Testis (tissue), 3 donors: ENCODE measurements around the gene SPACA6. TPM values are rescaled to one million over a fixed set of nuclear protein-coding genes. Genes with fewer than 3 reads are reported as not detected.

Experiments
- DNase-seq: peaks from one replicate; pipeline ENCODE4 v3.0.0-alpha.2; 2019
- H3K27ac ChIP-seq, 2 donors: fragments of 200-600 bp; sonication (generic); one replicate each; pipeline ENCODE4 v1.5.1; 2019
- H3K27me3 ChIP-seq: fragments of 200-600 bp; sonication (generic); one replicate; pipeline ENCODE4 v1.5.1; 2019
- H3K36me3 ChIP-seq: fragments of 200-600 bp; sonication (generic); one replicate; pipeline ENCODE4 v1.5.1; 2017; ENCODE audit warnings: low read depth; ENCODE audit errors: missing control alignments
- H3K4me1 ChIP-seq: fragments of 200-600 bp; sonication (generic); one replicate; pipeline ENCODE4 v1.5.1; 2019
- H3K4me3 ChIP-seq, 2 donors: fragments of 200-600 bp; sonication (generic); one replicate each; pipeline ENCODE4 v1.5.1; 2017 to 2019
- H3K9me3 ChIP-seq: fragments of 200-600 bp; sonication (generic); one replicate; pipeline ENCODE4 v1.5.1; 2017
- CTCF ChIP-seq, 3 experiments: fragments of 450-650 bp in 2 of 3; fragments of 200-600 bp in 1 of 3; sonication (generic) in 1 of 3; IDR thresholded peaks; one replicate each; pipeline ENCODE4 v1.5.1; 2016 to 2019; ENCODE audit warnings: antibody characterized with exemption in 3 of 3, mild to moderate bottlenecking in 2 of 3, moderate library complexity in 1 of 3
- POLR2A ChIP-seq: fragments of 450-650 bp; IDR thresholded peaks from one replicate; pipeline ENCODE4 v1.6.1; 2017; ENCODE audit warnings: antibody characterized with exemption, mild to moderate bottlenecking, moderate library complexity
- WGBS, 2 donors: methylation state at CpG; one replicate each; pipeline ENCODE4 v1.1.5; 2018; 5-methylcytosine and 5-hydroxymethylcytosine counted together
- intact Hi-C: fragments of 100-400 bp; cut with DNase I; formaldehyde crosslinking; loops from one replicate; pipeline ENCODE4 v1.15.1; 2023; ENCODE audit warnings: low total_unique reads
- polyA plus RNA-seq: library from polyadenylated mRNA; stranded (reverse); fragments of 350-450 nt; fragmentation: Illumina TruSeq; extraction: RNeasy Lipid Tissue Mini Kit (QIAGEN cat#74804); gene quantifications from one replicate; pipeline ENCODE4 v1.2.3, GENCODE V29; 2014; ENCODE audit warnings: low read depth, low replicate concordance; ENCODE audit not compliant: insufficient read depth
- total RNA-seq, 2 donors: library from RNA; depleted of rRNA; stranded (reverse); fragments of >200 nt; gene quantifications; one replicate each; pipeline ENCODE4 v1.2.3, GENCODE V29; 2016

The SPACA6 gene
- total and polyA plus RNA-seq, 3 donors from 2014 or later = 19.8 to 106 (median 37.8) TPM

GRCh38 chr19:51652266-51652665 is 40.9 kb upstream of the SPACA6 start:
- Histone ChIP-seq H3K4me1 (peaks cover 3% of the 10 kb centered on the region), H3K27me3 (no peaks in the 10 kb centered on the region), H3K9me3 (no peaks in the 10 kb centered on the region), H3K4me3 (no peak overlapping the region), H3K36me3 (no peaks in the 10 kb centered on the region), H3K27ac (no peak overlapping the region)
- 74 to 84% methylated on average over 4 of the region's 4 CpGs for WGBS, 2 donors
- no peak for TF ChIP-seq CTCF (IDR thresholded peaks at IDR 0.05)
- TF ChIP-seq POLR2A = no peak
- intact Hi-C loops = no loop called here
- no peak for DNase-seq

GRCh38 chr19:51653162-51653561 is 40.0 kb upstream of the SPACA6 start:
- H3K4me1 ChIP-seq = peaks cover 3% of the 10 kb centered on the region
- no peak overlapping the region for H3K27ac ChIP-seq
- no peaks in the 10 kb centered on the region for H3K36me3 ChIP-seq
- no peaks in the 10 kb centered on the region for H3K27me3 ChIP-seq
- no peaks in the 10 kb centered on the region for H3K9me3 ChIP-seq
- WGBS, 2 donors = 55 to 60% methylated on average over 2 of the region's 2 CpGs
- TF ChIP-seq CTCF (IDR thresholded peaks at IDR 0.05) = no peak
- TF ChIP-seq POLR2A = no peak
- DNase-seq = no peak
- intact Hi-C loops = no loop called here
- H3K4me3 ChIP-seq = no peak overlapping the region

GRCh38 chr19:51654783-51655182 is 38.3 kb upstream of the SPACA6 start:
- Histone ChIP-seq H3K4me3 (no peak overlapping the region), H3K4me1 (peaks cover 3% of the 10 kb centered on the region), H3K9me3 (no peaks in the 10 kb centered on the region), H3K27ac (no peak overlapping the region), H3K36me3 (no peaks in the 10 kb centered on the region), H3K27me3 (no peaks in the 10 kb centered on the region)
- WGBS, 2 donors = 64 to 67% methylated on average over 4 of the region's 4 CpGs
- no peak for DNase-seq
- intact Hi-C loops = no loop called here
- TF ChIP-seq CTCF (IDR thresholded peaks at IDR 0.05) (no peak), POLR2A (no peak)

GRCh38 chr19:51660975-51661600 is 32.0 kb upstream of the SPACA6 start:
- H3K36me3 ChIP-seq = no peaks in the 10 kb centered on the region
- intact Hi-C loops = no loop called here
- H3K9me3 ChIP-seq = no peaks in the 10 kb centered on the region
- no peaks in the 10 kb centered on the region for H3K27me3 ChIP-seq
- peak; percentile 22 to 57 (median 56) for TF ChIP-seq CTCF (IDR thresholded peaks at IDR 0.05)
- no peak for TF ChIP-seq POLR2A
- peak; percentile 93 for DNase-seq
- H3K27ac ChIP-seq = no peak overlapping the region
- peaks cover 3% of the 10 kb centered on the region for H3K4me1 ChIP-seq
- 23 to 27% methylated on average over 10 of the region's 10 CpGs for WGBS, 2 donors
- no peak overlapping the region for H3K4me3 ChIP-seq

GRCh38 chr19:51663650-51664049 is 29.5 kb upstream of the SPACA6 start:
- TF ChIP-seq POLR2A (no peak), CTCF (IDR thresholded peaks at IDR 0.05) (no peak)
- H3K27ac ChIP-seq = no peak overlapping the region
- 59 to 70% methylated on average over 3 of the region's 3 CpGs for WGBS, 2 donors

More at GRCh38 chr19:51663650-51664049, 29.5 kb upstream of the SPACA6 start:
- Histone ChIP-seq H3K27me3 (no peaks in the 10 kb centered on the region), H3K4me1 (no peaks in the 10 kb centered on the region), H3K9me3 (no peaks in the 10 kb centered on the region), H3K4me3 (no peak overlapping the region), H3K36me3 (no peaks in the 10 kb centered on the region)
- intact Hi-C loops = no loop called here
- DNase-seq = no peak
